ENCODE data around the gene ASB1.

The ASB1 gene

GRCh38 chr2:238445409-238446190 lies 18.9 kb downstream of the ASB1 start:
- no peak for DNase-seq (ENCODE audit: low read depth)

- DNase-seq (ENCODE audit: low read depth) = no peak
These were observed 19.6 kb downstream of the ASB1 start for GRCh38 chr2:238446371-238446770.

GRCh38 chr2:238448031-238448955 lies 21.6 kb downstream of the ASB1 start:
- DNase-seq (ENCODE audit: low read depth) = no peak

GRCh38 chr2:238449241-238449640 lies 22.5 kb downstream of the ASB1 start:
- no peak for DNase-seq (ENCODE audit: low read depth)

- DNase-seq (ENCODE audit: low read depth) = peak; percentile 59
These were observed 23.2 kb downstream of the ASB1 start for GRCh38 chr2:238449909-238450417.

- peak; percentile 67 for DNase-seq (ENCODE audit: low read depth)
These were observed 23.7 kb downstream of the ASB1 start for GRCh38 chr2:238450440-238450861.

- no peak for DNase-seq (ENCODE audit: low read depth)
These were observed 27.1 kb downstream of the ASB1 start for GRCh38 chr2:238453842-238454241.

GRCh38 chr2:238456449-238456848 lies 29.7 kb downstream of the ASB1 start:
- no peak for DNase-seq (ENCODE audit: low read depth)

- DNase-seq (ENCODE audit: low read depth) = no peak
These were observed 30.5 kb downstream of the ASB1 start for GRCh38 chr2:238456970-238457926.

GRCh38 chr2:238457927-238458324 lies 31.2 kb downstream of the ASB1 start:
- DNase-seq (ENCODE audit: low read depth) = no peak

GRCh38 chr2:238458651-238459050 lies 31.9 kb downstream of the ASB1 start:
- DNase-seq (ENCODE audit: low read depth) = no peak

GRCh38 chr2:238459081-238459629 lies 32.4 kb downstream of the ASB1 start:
- no peak for DNase-seq (ENCODE audit: low read depth)

- no peak for DNase-seq (ENCODE audit: low read depth)
These were observed 34.3 kb downstream of the ASB1 start for GRCh38 chr2:238461051-238461450.

- DNase-seq (ENCODE audit: low read depth) = no peak
These were observed 34.8 kb downstream of the ASB1 start for GRCh38 chr2:238461491-238461890.

- no peak for DNase-seq (ENCODE audit: low read depth)
These were observed 35.2 kb downstream of the ASB1 start for GRCh38 chr2:238461916-238462315.

- peak; percentile 59 for DNase-seq (ENCODE audit: low read depth)
These were observed 36.2 kb downstream of the ASB1 start for GRCh38 chr2:238462782-238463396.

- DNase-seq (ENCODE audit: low read depth) = no peak
These were observed 37.7 kb downstream of the ASB1 start for GRCh38 chr2:238464389-238464788.

GRCh38 chr2:238465487-238466242 lies 38.9 kb downstream of the ASB1 start:
- DNase-seq (ENCODE audit: low read depth) = no peak

- DNase-seq (ENCODE audit: low read depth) = no peak
These were observed 39.6 kb downstream of the ASB1 start for GRCh38 chr2:238466243-238466756.

GRCh38 chr2:238467062-238467461 lies 40.3 kb downstream of the ASB1 start:
- DNase-seq (ENCODE audit: low read depth) = no peak
